Gastrocnemius medialis (tissue), 4 donors: ENCODE results near the gene GPR143. TPM values are rescaled to one million over a fixed set of nuclear protein-coding genes. Genes with fewer than 3 reads are reported as not detected.

ENCODE experiments used
- ATAC-seq, 2 donors: fragments of 150-250 bp; one replicate each; pipeline ENCODE4 v1.9.1; 2016
- DNase-seq, 2 donors: peaks; one replicate each; pipeline ENCODE4 v3.0.0-alpha.2; 2019
- H3K27ac ChIP-seq, 4 donors: fragments of 200-600 bp; sonication (generic); 1 replicate in 1 of 4; 2 replicates in 3 of 4; pipeline ENCODE4 v1.5.1; 2016 to 2018; ENCODE audit warnings: mild to moderate bottlenecking in 2 of 4, moderate library complexity in 1 of 4
- H3K27me3 ChIP-seq, 3 donors: fragments of 200-600 bp; sonication (generic) in 2 of 3; 1 replicate in 1 of 3; 2 replicates in 2 of 3; pipeline versions ENCODE4 v1.5.1 to v1.6.0; 2016 to 2019; ENCODE audit warnings: mild to moderate bottlenecking in 1 of 3, moderate library complexity in 1 of 3
- H3K36me3 ChIP-seq, 2 donors: fragments of 200-600 bp; sonication (generic) in 1 of 2; one replicate each; pipeline ENCODE4 v1.5.1; 2017 to 2018
- H3K4me1 ChIP-seq, 2 donors: fragments of 200-600 bp; sonication (generic) in 1 of 2; one replicate each; pipeline ENCODE4 v1.5.1; 2016 to 2017; ENCODE audit warnings: mild to moderate bottlenecking in 2 of 2
- H3K4me3 ChIP-seq, 4 donors: fragments of 200-600 bp; sonication (generic) in 3 of 4; 1 replicate in 1 of 4; 2 replicates in 3 of 4; pipeline ENCODE4 v1.5.1; 2016 to 2019; ENCODE audit warnings: mild to moderate bottlenecking in 2 of 4
- H3K9me3 ChIP-seq, 3 donors: fragments of 200-600 bp; sonication (generic) in 2 of 3; 1 replicate in 1 of 3; 2 replicates in 2 of 3; pipeline ENCODE4 v1.5.1; 2016 to 2019
- POLR2A ChIP-seq, 2 donors: fragments of 450-650 bp; IDR thresholded peaks; one replicate each; pipeline ENCODE4 v1.6.1; 2017; ENCODE audit warnings: antibody characterized with exemption in 2 of 2, mild to moderate bottlenecking in 2 of 2, moderate library complexity in 2 of 2
- in situ Hi-C, 4 donors: fragments of 200-750 bp; cut with MboI; loops; one replicate each; pipeline versions ENCODE4 v1.15.0 to v1.8.0; 2017; ENCODE audit warnings: low sequenced_read_pairs in 4 of 4
- intact Hi-C: fragments of 100-400 bp; cut with DNase I; formaldehyde crosslinking; loops from one replicate; pipeline ENCODE4 v1.15.1; 2023; ENCODE audit warnings: low total_unique reads
- total RNA-seq, 4 donors: library from RNA; depleted of rRNA; stranded (reverse); fragments of >200 nt; gene quantifications; one replicate each; pipeline versions ENCODE4 v1.1.0 to v1.2.3, GENCODE V29; 2016
- TF ChIP-seq, protein P1 (sequence below), 5 experiments: fragments of 450-650 bp in 3 of 5; fragments of 200-600 bp in 2 of 5; sonication (generic) in 2 of 5; IDR thresholded peaks in 4 of 5; conservative IDR thresholded peaks in 1 of 5; 1 replicate in 4 of 5; 2 replicates in 1 of 5; pipeline ENCODE4 v1.5.1; 2016 to 2019; ENCODE audit warnings: antibody characterized with exemption in 5 of 5, mild to moderate bottlenecking in 3 of 5, moderate library complexity in 3 of 5

Gene GPR143
- total RNA-seq, 4 donors from 2014 or later: not detected

DNA sequence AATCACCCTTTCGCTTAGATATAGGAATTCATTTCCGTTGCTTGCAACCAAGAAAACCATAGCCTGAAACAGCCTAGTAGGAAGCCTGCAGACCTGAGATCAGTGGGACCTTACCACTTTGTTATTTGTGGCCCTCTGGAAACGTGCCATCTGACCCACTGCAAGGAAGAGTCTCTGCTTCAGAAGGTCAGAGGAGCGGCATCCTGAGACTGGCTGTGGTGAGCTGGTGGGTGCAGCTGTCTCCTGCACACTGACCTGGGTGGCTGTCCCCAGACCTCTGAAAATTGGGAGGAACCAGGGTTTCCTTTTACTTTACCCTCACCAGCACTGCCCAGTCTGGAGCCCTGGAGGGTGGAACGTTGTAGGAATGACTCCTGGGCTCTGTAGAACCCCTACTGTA, 38.8 kb upstream of the GPR143 start:
- intact Hi-C loops (no loop called here), in situ Hi-C loops (loop anchor here in 1 of 4 donors (25.0 kb wide), 1 partner anchor 108 kb away; no protein-coding TSS in a partner anchor)
- Histone ChIP-seq H3K27me3 (no peaks in the 10 kb centered on the region), H3K4me3 (no peak overlapping the region), H3K9me3 (no peaks in the 10 kb centered on the region), H3K27ac (no peak overlapping the region), H3K36me3 (no peaks in the 10 kb centered on the region), H3K4me1 (no peaks in the 10 kb centered on the region)
- ATAC-seq: no peak
- no peak for DNase-seq
- no peak for TF ChIP-seq POLR2A (IDR thresholded peaks at IDR 0.05)
- TF ChIP-seq, protein P1, sequence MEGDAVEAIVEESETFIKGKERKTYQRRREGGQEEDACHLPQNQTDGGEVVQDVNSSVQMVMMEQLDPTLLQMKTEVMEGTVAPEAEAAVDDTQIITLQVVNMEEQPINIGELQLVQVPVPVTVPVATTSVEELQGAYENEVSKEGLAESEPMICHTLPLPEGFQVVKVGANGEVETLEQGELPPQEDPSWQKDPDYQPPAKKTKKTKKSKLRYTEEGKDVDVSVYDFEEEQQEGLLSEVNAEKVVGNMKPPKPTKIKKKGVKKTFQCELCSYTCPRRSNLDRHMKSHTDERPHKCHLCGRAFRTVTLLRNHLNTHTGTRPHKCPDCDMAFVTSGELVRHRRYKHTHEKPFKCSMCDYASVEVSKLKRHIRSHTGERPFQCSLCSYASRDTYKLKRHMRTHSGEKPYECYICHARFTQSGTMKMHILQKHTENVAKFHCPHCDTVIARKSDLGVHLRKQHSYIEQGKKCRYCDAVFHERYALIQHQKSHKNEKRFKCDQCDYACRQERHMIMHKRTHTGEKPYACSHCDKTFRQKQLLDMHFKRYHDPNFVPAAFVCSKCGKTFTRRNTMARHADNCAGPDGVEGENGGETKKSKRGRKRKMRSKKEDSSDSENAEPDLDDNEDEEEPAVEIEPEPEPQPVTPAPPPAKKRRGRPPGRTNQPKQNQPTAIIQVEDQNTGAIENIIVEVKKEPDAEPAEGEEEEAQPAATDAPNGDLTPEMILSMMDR (IDR thresholded peaks at IDR 0.05 in 4 of 5, conservative IDR thresholded peaks at IDR 0.05 in 1 of 5): no peak

DNA sequence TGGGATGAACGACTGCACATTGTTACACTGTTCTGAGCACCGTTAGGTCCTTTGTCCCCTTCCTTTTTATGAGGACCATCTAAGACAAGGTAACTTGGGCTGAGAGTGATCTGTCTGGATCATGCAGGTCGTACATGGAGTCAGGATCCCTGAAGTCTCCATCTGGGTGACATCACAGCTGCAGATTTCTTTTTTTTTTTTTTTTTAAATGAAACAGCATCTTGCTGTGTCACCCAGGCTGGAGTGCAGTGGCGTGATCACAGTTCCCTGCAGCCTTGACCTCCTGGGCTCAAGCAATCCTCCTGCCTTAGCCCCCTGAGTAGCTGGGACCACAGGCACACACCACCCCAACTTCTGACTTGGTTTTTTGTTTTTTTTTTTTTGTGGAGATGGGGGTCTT, 37.1 kb upstream of the GPR143 start:
- Histone ChIP-seq H3K27me3 (no peaks in the 10 kb centered on the region), H3K4me1 (no peaks in the 10 kb centered on the region), H3K9me3 (no peaks in the 10 kb centered on the region), H3K36me3 (no peaks in the 10 kb centered on the region), H3K4me3 (no peak overlapping the region), H3K27ac (no peak overlapping the region)
- intact Hi-C loops: no loop called here
- in situ Hi-C loops: loop anchor here in 1 of 4 donors (25.0 kb wide), 1 partner anchor 110 kb away; no protein-coding TSS in a partner anchor
- TF ChIP-seq, protein P1 (IDR thresholded peaks at IDR 0.05 in 4 of 5, conservative IDR thresholded peaks at IDR 0.05 in 1 of 5): no peak
- TF ChIP-seq POLR2A (IDR thresholded peaks at IDR 0.05): no peak
- DNase-seq: no peak
- ATAC-seq: no peak

DNA sequence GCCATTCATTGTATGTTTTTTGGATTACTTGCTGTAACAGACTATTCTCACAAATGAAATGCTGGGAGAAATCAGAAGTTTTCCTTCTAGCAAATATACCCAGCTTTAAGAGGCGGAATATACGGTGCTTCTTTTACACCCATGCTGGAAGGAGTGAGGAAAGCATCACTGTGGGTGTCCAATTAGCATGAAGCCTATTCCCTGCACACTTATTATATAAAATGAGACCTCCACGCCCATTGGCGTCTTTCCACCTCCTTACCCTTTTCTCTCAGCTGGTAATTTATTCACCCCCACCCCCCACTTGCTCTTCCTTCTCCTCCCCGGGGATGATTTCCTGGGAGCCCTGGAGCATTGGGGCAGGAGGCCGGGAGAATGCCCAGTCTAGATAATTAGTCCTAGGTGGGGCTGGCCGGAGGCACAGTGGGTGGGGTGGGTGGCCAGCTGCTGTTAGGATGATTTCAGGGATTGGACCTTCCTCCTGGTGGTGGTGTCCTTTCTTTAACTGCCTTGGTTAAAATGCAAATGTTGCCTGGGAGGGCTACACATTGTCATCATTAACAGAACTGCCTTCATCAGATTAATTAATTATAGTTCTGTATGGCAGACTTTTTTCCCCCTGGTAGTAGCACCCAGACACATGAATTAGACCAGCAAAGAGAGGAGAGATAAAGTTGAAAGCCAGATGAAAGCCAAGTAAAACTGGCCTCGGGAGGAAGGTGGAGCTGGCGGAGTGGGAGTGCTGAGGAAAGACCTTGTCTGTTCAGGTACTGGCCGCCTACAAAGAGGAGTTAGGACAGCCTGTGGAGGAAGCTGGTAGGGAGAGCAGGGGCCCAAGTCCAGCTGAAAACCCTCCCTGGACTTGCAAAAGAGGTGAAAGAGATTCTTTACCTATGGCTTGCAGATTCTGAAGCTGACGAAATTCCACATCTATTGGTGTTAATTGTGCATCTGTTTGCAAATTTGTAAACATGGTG, 32.0 kb upstream of the GPR143 start:
- Histone ChIP-seq H3K4me3 (no peak overlapping the region), H3K36me3 (no peaks in the 10 kb centered on the region), H3K27ac (no peak overlapping the region), H3K27me3 (no peaks in the 10 kb centered on the region), H3K9me3 (peaks cover 0 to 5% (median 0%) of the 10 kb centered on the region in 3 donors), H3K4me1 (no peaks in the 10 kb centered on the region)
- ATAC-seq: no peak
- intact Hi-C loops (no loop called here), in situ Hi-C loops (no loop called here)
- no peak for DNase-seq
- TF ChIP-seq, protein P1 (IDR thresholded peaks at IDR 0.05 in 4 of 5, conservative IDR thresholded peaks at IDR 0.05 in 1 of 5): no peak
- TF ChIP-seq POLR2A (IDR thresholded peaks at IDR 0.05): no peak

DNA sequence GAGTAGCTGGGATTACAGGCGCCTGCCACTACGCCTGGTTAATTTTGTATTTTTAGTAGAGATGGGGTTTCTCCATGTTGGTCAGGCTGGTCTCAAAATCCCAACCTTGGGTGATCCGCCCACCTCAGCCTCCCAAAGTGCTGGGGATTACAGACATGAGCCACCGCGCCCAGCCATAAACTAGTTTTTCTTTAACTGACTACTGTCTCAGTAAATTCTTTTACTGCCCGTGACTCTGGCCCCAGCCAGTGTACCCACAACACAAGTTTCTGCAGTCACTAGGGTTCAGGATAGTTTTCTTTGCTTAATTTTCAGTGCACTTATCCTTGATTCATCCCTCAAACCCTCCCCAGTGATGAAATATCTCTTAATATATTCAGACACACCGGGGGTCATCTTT, 28.8 kb upstream of the GPR143 start:
- ATAC-seq (no peak), DNase-seq (no peak)
- no peaks in the 10 kb centered on the region for H3K4me1 ChIP-seq
- peaks cover 0 to 3% (median 0%) of the 10 kb centered on the region in 3 donors for H3K27me3 ChIP-seq
- TF ChIP-seq, protein P1 (IDR thresholded peaks at IDR 0.05 in 4 of 5, conservative IDR thresholded peaks at IDR 0.05 in 1 of 5): no peak
- TF ChIP-seq POLR2A (IDR thresholded peaks at IDR 0.05): no peak
- intact Hi-C loops: no loop called here
- H3K9me3 ChIP-seq: peaks cover 0 to 5% (median 0%) of the 10 kb centered on the region in 3 donors
- in situ Hi-C loops: no loop called here
- no peaks in the 10 kb centered on the region for H3K36me3 ChIP-seq
- H3K27ac ChIP-seq: no peak overlapping the region
- H3K4me3 ChIP-seq: no peak overlapping the region
